ENCODE results near the gene UNC13B. TPM values are rescaled to one million over a fixed set of nuclear protein-coding genes. Genes with fewer than 3 reads are reported as not detected.

The UNC13B gene
- total RNA-seq, 1 experiment from 2014 or later = 48.2 TPM

DNA sequence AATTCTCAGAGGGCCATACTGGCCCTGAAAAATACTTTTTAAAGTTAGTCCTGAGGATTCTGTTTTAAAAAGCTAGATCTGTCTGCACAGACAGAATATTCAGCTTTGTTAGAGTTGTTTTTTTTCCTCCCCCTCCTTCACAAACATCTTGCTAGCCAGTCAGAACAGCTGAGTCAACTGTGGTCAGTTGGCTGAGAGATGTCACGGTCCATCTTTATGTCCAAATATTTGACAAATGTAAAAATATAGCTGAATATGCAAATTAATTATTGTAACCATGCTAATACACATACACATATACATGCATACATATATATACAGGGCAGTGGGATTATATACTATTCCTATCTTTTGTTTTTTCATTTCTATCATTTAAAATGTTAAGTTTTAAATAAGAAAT, 33.9 kb downstream of the UNC13B start:
- no peak overlapping the region for H2BK5ac ChIP-seq (ENCODE audit: insufficient read length, low read length)
- no peak overlapping the region for H3K27ac ChIP-seq (ENCODE audit: insufficient read length, low read depth, low read length)
- H3T11ph ChIP-seq (ENCODE audit: low read length) = no peak overlapping the region
- H3K23ac ChIP-seq (ENCODE audit: insufficient read length, low read depth, low read length) = no peak overlapping the region
- H3K4me1 ChIP-seq (ENCODE audit: insufficient read depth, low read length) = no peaks in the 10 kb centered on the region
- no peak overlapping the region for H3K14ac ChIP-seq (ENCODE audit: insufficient read depth, low read length)
- H2AFZ ChIP-seq (ENCODE audit: low read length) = no peak overlapping the region
- no peaks in the 10 kb centered on the region for H3K79me1 ChIP-seq (ENCODE audit: insufficient read depth, low read depth, low read length, poor library complexity, severe bottlenecking)
- H3K9me3 ChIP-seq (ENCODE audit: control insufficient read depth, low read depth, low read length) = peaks cover 33% of the 10 kb centered on the region
- H2BK20ac ChIP-seq (ENCODE audit: low read depth, low read length, poor library complexity, severe bottlenecking) = no peak overlapping the region
- H3K27me3 ChIP-seq (ENCODE audit: insufficient read depth, low read length) = no peaks in the 10 kb centered on the region
- no peak overlapping the region for H4K91ac ChIP-seq (ENCODE audit: insufficient read length, low read depth, low read length)
- no peak overlapping the region for H2BK12ac ChIP-seq (ENCODE audit: insufficient read length, low read depth, low read length)
- no peaks in the 10 kb centered on the region for H3K79me2 ChIP-seq (ENCODE audit: insufficient read depth, low read length)
- TF ChIP-seq, protein P1, sequence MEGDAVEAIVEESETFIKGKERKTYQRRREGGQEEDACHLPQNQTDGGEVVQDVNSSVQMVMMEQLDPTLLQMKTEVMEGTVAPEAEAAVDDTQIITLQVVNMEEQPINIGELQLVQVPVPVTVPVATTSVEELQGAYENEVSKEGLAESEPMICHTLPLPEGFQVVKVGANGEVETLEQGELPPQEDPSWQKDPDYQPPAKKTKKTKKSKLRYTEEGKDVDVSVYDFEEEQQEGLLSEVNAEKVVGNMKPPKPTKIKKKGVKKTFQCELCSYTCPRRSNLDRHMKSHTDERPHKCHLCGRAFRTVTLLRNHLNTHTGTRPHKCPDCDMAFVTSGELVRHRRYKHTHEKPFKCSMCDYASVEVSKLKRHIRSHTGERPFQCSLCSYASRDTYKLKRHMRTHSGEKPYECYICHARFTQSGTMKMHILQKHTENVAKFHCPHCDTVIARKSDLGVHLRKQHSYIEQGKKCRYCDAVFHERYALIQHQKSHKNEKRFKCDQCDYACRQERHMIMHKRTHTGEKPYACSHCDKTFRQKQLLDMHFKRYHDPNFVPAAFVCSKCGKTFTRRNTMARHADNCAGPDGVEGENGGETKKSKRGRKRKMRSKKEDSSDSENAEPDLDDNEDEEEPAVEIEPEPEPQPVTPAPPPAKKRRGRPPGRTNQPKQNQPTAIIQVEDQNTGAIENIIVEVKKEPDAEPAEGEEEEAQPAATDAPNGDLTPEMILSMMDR (conservative IDR thresholded peaks at IDR 0.05) = no peak
- H2BK120ac ChIP-seq (ENCODE audit: low read depth, low read length, poor library complexity, severe bottlenecking) = no peak overlapping the region
- H2AK5ac ChIP-seq (ENCODE audit: insufficient read length, low read length) = no peak overlapping the region
- H3K4ac ChIP-seq (ENCODE audit: low read depth, low read length) = no peak overlapping the region
- no peak overlapping the region for H3K18ac ChIP-seq (ENCODE audit: insufficient read length, low read depth, low read length)
- H4K5ac ChIP-seq (ENCODE audit: insufficient read length, low read depth, low read length) = no peak overlapping the region
- no peak overlapping the region for H3K9ac ChIP-seq (ENCODE audit: extremely low read depth, insufficient read length, low read length)
- no peak overlapping the region for H3K27ac Mint-ChIP-seq
- no peak overlapping the region for H2BK15ac ChIP-seq (ENCODE audit: low read depth, low read length)
- H3K4me2 ChIP-seq (ENCODE audit: insufficient read depth, insufficient read length, low read length) = no peak overlapping the region
- H3K27me3 Mint-ChIP-seq (ENCODE audit: low read depth) = no peaks in the 10 kb centered on the region; the same call in 1 of the 2 replicates
- no peak overlapping the region for H3K4me3 Mint-ChIP-seq
- no peak for DNase-seq
- H4K8ac ChIP-seq (replicated peaks; ENCODE audit: insufficient read length, low read depth, low read length) = no peak overlapping the region
- peaks cover 31 to 50% (median 45%) of the 10 kb centered on the region in 3 experiments for H3K36me3 Mint-ChIP-seq (ENCODE audit: insufficient read depth in 1 of 3, low read depth in 3 of 3)
- no peaks in the 10 kb centered on the region for H3K4me1 Mint-ChIP-seq
- H4K20me1 ChIP-seq (ENCODE audit: control insufficient read depth, insufficient read depth, insufficient read length) = no peaks in the 10 kb centered on the region
- H3K9me3 Mint-ChIP-seq = peaks cover 58 to 70% of the 10 kb centered on the region in 2 experiments
- H3K56ac ChIP-seq (ENCODE audit: insufficient read length, low read depth, low read length) = no peak overlapping the region
- H3K23me2 ChIP-seq (ENCODE audit: insufficient read length, low read depth, low read length, poor library complexity, severe bottlenecking) = no peaks in the 10 kb centered on the region
- WGBS (ENCODE audit: extremely low coverage, insufficient read length, low lambda C conversion rate) = no CpG with 5 or more reads among the region's 1 CpG
